Esophagus muscularis mucosa (tissue), 4 donors: Measurements from ENCODE around the gene DEPP1. TPM values are rescaled to one million over a fixed set of nuclear protein-coding genes. Genes with fewer than 3 reads are reported as not detected.

Experiments
- DNase-seq: peaks from one replicate; pipeline ENCODE4 v3.0.0-alpha.2; 2017; ENCODE audit errors: extremely low spot score
- H3K27ac ChIP-seq, 4 donors: fragments of 200-600 bp; sonication (generic); replicated peaks in 1 of 4; 1 replicate in 3 of 4; 2 replicates in 1 of 4; pipeline ENCODE4 v1.5.1; 2016 to 2019; ENCODE audit warnings: mild to moderate bottlenecking in 1 of 4
- H3K27me3 ChIP-seq, 4 donors: fragments of 200-600 bp; sonication (generic); one replicate each; pipeline versions ENCODE4 v1.5.1 to v1.6.0; 2016 to 2019
- H3K36me3 ChIP-seq, 4 donors: fragments of 200-600 bp; sonication (generic); one replicate each; pipeline ENCODE4 v1.5.1; 2016 to 2019
- H3K4me1 ChIP-seq, 4 donors: fragments of 200-600 bp; sonication (generic); one replicate each; pipeline ENCODE4 v1.5.1; 2016 to 2019
- H3K4me3 ChIP-seq, 4 donors: fragments of 200-600 bp; sonication (generic); 1 replicate in 2 of 4; 2 replicates in 2 of 4; pipeline ENCODE4 v1.5.1; 2016 to 2019; ENCODE audit warnings: mild to moderate bottlenecking in 4 of 4, moderate library complexity in 1 of 4
- H3K9me3 ChIP-seq, 4 donors: fragments of 200-600 bp; sonication (generic); 1 replicate in 3 of 4; 2 replicates in 1 of 4; pipeline ENCODE4 v1.5.1; 2016 to 2019
- EP300 ChIP-seq: sonication (generic); formaldehyde crosslinking; IDR thresholded peaks from one replicate; pipeline ENCODE4 v1.6.1; 2017; ENCODE audit warnings: antibody characterized with exemption
- POLR2A ChIP-seq: fragments of 450-650 bp; IDR thresholded peaks from one replicate; pipeline ENCODE4 v1.6.1; 2017; ENCODE audit warnings: antibody characterized with exemption, moderate library complexity, mild to moderate bottlenecking, low read depth
- POLR2AphosphoS5 ChIP-seq, 2 donors: sonication (generic); formaldehyde crosslinking; IDR thresholded peaks; one replicate each; pipeline ENCODE4 v1.6.1; 2017; ENCODE audit warnings: antibody characterized with exemption in 2 of 2
- WGBS: methylation state at CpG from one replicate; pipeline ENCODE4 v1.1.5; 2018; 5-methylcytosine and 5-hydroxymethylcytosine counted together
- intact Hi-C: fragments of 100-400 bp; cut with DNase I; formaldehyde crosslinking; loops from one replicate; pipeline ENCODE4 v1.15.1; 2023
- total RNA-seq, 4 donors: library from RNA; depleted of rRNA; stranded (reverse); fragments of >200 nt; gene quantifications; one replicate each; pipeline versions ENCODE4 v1.1.0 to v1.2.1, GENCODE V29; 2016
- TF ChIP-seq, protein P1 (sequence below), 3 experiments: fragments of 200-600 bp in 2 of 3; fragments of 450-650 bp in 1 of 3; sonication (generic) in 2 of 3; IDR thresholded peaks; one replicate each; pipeline ENCODE4 v1.5.1; 2017 to 2019; ENCODE audit warnings: antibody characterized with exemption in 3 of 3, mild to moderate bottlenecking in 2 of 3, moderate library complexity in 1 of 3

The DEPP1 gene
- total RNA-seq, 4 donors from 2014 or later = 32.0 to 413 (median 126) TPM

DNA sequence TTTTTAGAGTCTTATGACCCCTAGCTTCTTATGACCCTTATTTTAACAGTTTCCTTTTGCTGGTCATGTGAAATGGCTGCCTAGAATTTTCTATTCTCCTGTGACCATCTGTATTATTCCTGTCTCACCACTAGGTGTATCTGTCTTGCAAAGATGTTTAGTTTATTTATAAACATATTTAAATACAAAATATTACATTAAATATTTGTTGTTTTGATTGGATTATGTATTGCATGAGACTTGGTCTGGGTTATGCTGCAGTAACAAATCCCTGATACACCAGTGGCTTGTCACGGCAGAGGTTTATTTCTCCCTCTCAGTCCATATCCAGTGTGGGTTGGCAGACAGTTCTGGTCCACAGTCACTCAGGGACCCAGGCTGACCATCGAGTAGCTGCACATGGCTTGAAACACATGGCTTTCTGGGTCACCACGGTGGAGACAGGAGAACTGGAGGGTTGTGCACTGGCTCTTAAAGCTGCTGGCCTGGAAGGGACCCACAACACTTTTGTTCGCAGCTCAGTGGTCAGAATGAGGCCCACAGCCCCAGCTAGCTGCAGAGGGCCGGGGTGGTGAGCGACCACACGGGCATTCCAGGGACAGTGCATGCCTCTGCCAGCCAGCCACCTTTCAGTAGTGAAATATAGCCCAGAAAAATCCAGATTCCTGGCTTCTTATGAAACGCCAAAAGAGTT, 11.6 kb downstream of the DEPP1 start:
- H3K4me3 ChIP-seq = peak overlapping the region in 1 of 4 donors; percentile 10
- DNase-seq = no peak
- peaks cover 9 to 25% (median 23%) of the 10 kb centered on the region in 4 donors for H3K36me3 ChIP-seq
- peaks cover 63 to 78% (median 73%) of the 10 kb centered on the region in 4 donors for H3K4me1 ChIP-seq
- no peak for TF ChIP-seq POLR2A
- no peak for TF ChIP-seq EP300
- TF ChIP-seq POLR2AphosphoS5 (IDR thresholded peaks at IDR 0.05) = no peak
- TF ChIP-seq, protein P1, sequence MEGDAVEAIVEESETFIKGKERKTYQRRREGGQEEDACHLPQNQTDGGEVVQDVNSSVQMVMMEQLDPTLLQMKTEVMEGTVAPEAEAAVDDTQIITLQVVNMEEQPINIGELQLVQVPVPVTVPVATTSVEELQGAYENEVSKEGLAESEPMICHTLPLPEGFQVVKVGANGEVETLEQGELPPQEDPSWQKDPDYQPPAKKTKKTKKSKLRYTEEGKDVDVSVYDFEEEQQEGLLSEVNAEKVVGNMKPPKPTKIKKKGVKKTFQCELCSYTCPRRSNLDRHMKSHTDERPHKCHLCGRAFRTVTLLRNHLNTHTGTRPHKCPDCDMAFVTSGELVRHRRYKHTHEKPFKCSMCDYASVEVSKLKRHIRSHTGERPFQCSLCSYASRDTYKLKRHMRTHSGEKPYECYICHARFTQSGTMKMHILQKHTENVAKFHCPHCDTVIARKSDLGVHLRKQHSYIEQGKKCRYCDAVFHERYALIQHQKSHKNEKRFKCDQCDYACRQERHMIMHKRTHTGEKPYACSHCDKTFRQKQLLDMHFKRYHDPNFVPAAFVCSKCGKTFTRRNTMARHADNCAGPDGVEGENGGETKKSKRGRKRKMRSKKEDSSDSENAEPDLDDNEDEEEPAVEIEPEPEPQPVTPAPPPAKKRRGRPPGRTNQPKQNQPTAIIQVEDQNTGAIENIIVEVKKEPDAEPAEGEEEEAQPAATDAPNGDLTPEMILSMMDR (IDR thresholded peaks at IDR 0.05) = peak in 1 of 3 experiments; percentile 27
- H3K27ac ChIP-seq = peak overlapping the region; percentile 64 to 89 (median 78)
- WGBS = 89% methylated on average over 8 of the region's 8 CpGs
- no peaks in the 10 kb centered on the region for H3K9me3 ChIP-seq
- no peaks in the 10 kb centered on the region for H3K27me3 ChIP-seq
- intact Hi-C loops = no loop called here

DNA sequence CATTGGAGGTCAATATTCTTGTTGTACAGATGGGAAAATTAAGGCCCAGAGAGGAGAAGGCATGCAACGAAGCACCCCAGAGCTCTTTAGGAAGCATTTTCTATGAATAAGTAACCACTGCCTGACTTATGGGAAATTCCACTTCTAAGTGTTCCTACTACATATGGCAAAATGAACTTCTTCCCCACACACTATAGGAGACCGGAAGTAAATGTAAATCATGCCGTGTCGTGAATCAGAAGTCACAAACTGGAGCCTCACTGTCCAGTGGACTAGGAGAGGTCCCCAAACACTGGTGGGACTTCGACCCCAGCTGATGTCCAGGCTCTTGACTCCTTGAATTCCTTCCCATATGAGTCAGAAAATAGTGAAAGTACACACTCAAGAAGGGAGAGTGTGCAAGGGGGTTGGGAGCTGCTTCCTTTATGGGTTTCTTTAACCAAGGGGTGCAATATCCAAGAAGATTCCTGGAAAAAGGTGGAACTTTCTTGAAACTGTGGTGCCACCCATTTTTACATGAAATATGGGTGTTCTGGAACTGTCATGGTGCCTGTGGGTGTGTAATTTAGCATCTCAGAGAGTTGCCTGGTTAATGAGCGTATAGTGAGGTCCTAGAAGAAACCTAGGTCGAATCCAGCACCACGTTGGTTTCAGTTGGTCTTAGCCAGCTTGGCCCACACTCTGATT, 12.3 kb downstream of the DEPP1 start:
- 72% methylated on average over 8 of the region's 8 CpGs for WGBS
- no peaks in the 10 kb centered on the region for H3K9me3 ChIP-seq
- intact Hi-C loops = no loop called here
- peaks cover 67 to 85% (median 77%) of the 10 kb centered on the region in 4 donors for H3K4me1 ChIP-seq
- H3K27me3 ChIP-seq = no peaks in the 10 kb centered on the region
- H3K4me3 ChIP-seq = no peak overlapping the region
- TF ChIP-seq EP300 (no peak), POLR2A (no peak), POLR2AphosphoS5 (IDR thresholded peaks at IDR 0.05) (no peak)
- TF ChIP-seq, protein P1 (IDR thresholded peaks at IDR 0.05) = no peak
- peak overlapping the region in 3 of 4 donors; percentile 87 to 92 (median 89) for H3K27ac ChIP-seq
- peaks cover 8 to 18% (median 16%) of the 10 kb centered on the region in 4 donors for H3K36me3 ChIP-seq
- no peak for DNase-seq

DNA sequence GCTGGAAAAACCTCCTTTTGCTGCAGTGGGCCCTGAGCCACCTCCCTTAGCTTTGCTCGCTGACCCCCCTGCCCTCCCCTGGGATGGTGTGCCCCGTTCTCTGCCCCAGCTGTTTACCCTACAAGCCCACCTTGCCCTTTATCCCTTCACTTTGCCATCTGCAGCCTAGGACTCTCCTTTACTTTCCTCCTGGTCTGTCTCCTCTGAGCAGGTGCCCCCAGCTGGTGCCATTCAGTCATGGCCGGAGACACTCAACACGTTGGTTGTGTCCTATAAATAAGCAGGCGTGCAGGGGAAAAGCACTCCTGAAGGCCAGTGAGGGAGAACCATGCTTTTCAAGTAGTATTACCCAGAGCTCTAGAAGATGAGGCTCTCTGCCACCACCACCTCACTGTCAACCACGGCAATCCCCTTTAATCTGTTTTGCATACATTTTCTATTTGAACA, 12.9 kb downstream of the DEPP1 start:
- DNase-seq = no peak
- Histone ChIP-seq H3K27ac (peak overlapping the region; percentile 63 to 92 (median 88)), H3K27me3 (no peaks in the 10 kb centered on the region), H3K36me3 (peaks cover 2 to 12% (median 10%) of the 10 kb centered on the region in 4 donors), H3K4me1 (peaks cover 68 to 91% (median 82%) of the 10 kb centered on the region in 4 donors), H3K9me3 (no peaks in the 10 kb centered on the region), H3K4me3 (no peak overlapping the region)
- WGBS = 88% methylated on average over 6 of the region's 6 CpGs
- TF ChIP-seq POLR2A (no peak), POLR2AphosphoS5 (IDR thresholded peaks at IDR 0.05) (no peak), EP300 (no peak)
- TF ChIP-seq, protein P1 (IDR thresholded peaks at IDR 0.05) = no peak
- intact Hi-C loops = no loop called here

DNA sequence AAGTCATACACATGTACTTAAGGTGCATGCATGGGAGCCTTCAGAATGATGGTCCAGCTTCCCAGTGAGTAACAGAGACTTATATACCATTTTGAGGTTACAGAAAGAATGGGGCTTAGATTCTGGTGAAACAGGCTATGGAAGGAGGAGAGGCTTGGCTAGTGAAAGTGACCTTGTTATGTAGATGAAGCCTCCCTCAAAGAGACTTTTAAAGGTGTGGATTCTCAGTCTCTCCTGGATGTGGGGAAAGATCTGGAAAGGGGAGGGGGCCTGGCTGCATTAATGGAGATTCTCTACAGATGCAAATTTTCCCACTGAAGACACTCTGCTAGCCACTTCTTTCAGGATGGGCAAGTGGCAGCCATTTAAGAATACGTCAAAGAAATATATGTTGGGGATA, 13.5 kb downstream of the DEPP1 start:
- Histone ChIP-seq H3K9me3 (no peaks in the 10 kb centered on the region), H3K27me3 (no peaks in the 10 kb centered on the region), H3K27ac (peak overlapping the region; percentile 63 to 92 (median 88)), H3K36me3 (peaks cover 0 to 6% (median 4%) of the 10 kb centered on the region in 4 donors), H3K4me1 (peaks cover 72 to 97% (median 88%) of the 10 kb centered on the region in 4 donors), H3K4me3 (no peak overlapping the region)
- WGBS = 84% methylated on average over 1 of the region's 1 CpG
- intact Hi-C loops = no loop called here
- no peak for TF ChIP-seq POLR2A
- TF ChIP-seq, protein P1 (IDR thresholded peaks at IDR 0.05) = no peak
- TF ChIP-seq POLR2AphosphoS5 (IDR thresholded peaks at IDR 0.05) = no peak
- no peak for TF ChIP-seq EP300
- DNase-seq = no peak
